ENCODE measurements around the gene MEIOB. TPM values are rescaled to one million over a fixed set of nuclear protein-coding genes. Genes with fewer than 3 reads are reported as not detected.
"Not testable (repeated sequence)": the region's sequence is repeated elsewhere in the genome, so short reads cannot be mapped to it uniquely, and the experiment has no call there.

Gene MEIOB
- total RNA-seq, 2 experiments from 2014 or later: not detected

- CTCF ChIA-PET: no interaction called here
- H3K36me3 Mint-ChIP-seq (ENCODE audit: low read depth): no peaks in the 10 kb centered on the region
- H3K4me1 Mint-ChIP-seq (ENCODE audit: low read depth): no peaks in the 10 kb centered on the region
- no peak for DNase-seq
- peaks cover 4% of the 10 kb centered on the region for H3K27me3 Mint-ChIP-seq (ENCODE audit: low read depth)
- no peak overlapping the region for H3K27ac Mint-ChIP-seq
- POLR2A ChIA-PET: no interaction called here
- ATAC-seq: no peak
- H3K4me3 Mint-ChIP-seq: no peak overlapping the region
- no peaks in the 10 kb centered on the region for H3K9me3 Mint-ChIP-seq (ENCODE audit: insufficient read depth)
Observed at GRCh38 chr16:1884155-1884760, 12.3 kb upstream of the MEIOB start.

DNA sequence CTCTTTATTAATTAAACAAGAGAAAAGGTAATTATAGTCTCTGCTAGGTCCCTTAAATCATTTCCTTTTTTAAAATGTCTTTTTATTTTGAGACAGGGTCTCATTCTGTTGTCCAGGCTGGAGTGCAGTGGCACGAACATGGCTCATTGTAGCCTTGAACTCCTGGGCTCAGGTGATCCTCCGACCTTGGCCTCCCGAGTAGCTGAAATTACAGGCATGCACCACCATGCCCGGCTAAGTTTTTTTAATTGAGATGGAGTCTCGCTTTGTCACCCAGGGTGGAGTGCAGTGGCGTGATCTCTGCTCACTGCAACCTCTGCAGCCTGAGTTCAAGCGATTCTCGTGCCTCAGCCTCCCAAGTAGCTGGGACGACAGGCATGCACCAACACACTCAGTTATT, 9.2 kb upstream of the MEIOB start:
- not testable (repeated sequence) for H3K27ac Mint-ChIP-seq

DNA sequence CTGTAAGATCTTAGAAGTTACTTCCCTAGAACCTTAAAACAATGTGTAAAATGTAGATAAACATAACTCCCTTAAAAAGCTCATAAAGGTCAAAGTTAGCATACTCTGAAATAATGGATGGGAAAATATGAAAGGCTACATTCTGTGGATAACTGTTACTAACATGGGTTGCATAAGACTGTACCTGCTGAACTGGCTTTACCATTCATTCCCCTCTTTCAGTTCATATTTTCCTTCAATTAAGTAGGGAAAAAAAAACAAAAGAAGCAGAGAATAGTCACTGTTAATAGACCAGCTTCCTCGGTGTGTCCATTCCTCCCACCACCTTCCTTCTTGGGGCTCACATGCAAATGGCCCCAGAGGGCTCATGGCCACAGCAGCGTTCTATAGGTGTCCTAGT, 7.5 kb upstream of the MEIOB start:
- H3K4me3 Mint-ChIP-seq: no peak overlapping the region
- CTCF ChIA-PET: no interaction called here
- H3K27me3 Mint-ChIP-seq (ENCODE audit: low read depth): peaks cover 16% of the 10 kb centered on the region
- POLR2A ChIA-PET: interaction anchor here (0.7 kb wide), 1 partner anchor 277 kb away, joined by 3 read pairs; no protein-coding TSS in a partner anchor
- no peaks in the 10 kb centered on the region for H3K4me1 Mint-ChIP-seq (ENCODE audit: low read depth)
- no peak for DNase-seq
- H3K36me3 Mint-ChIP-seq (ENCODE audit: low read depth): no peaks in the 10 kb centered on the region
- ATAC-seq: no peak
- no peaks in the 10 kb centered on the region for H3K9me3 Mint-ChIP-seq (ENCODE audit: insufficient read depth)
- no peak overlapping the region for H3K27ac Mint-ChIP-seq

More for the DNA sequence above, 9.2 kb upstream of the MEIOB start:
- POLR2A ChIA-PET; DNase-seq; H3K4me3 Mint-ChIP-seq; H3K36me3 Mint-ChIP-seq (ENCODE audit: low read depth); H3K9me3 Mint-ChIP-seq (ENCODE audit: insufficient read depth); CTCF ChIA-PET; ATAC-seq; H3K4me1 Mint-ChIP-seq (ENCODE audit: low read depth): not testable (repeated sequence)
- peaks cover 10% of the 10 kb centered on the region for H3K27me3 Mint-ChIP-seq (ENCODE audit: low read depth)

- POLR2A ChIA-PET: interaction anchor here (0.6 kb wide), 1 partner anchor 32 kb away, joined by 3 read pairs; no protein-coding TSS in a partner anchor
- no peak overlapping the region for H3K4me3 Mint-ChIP-seq
Observed at GRCh38 chr16:1878256-1878655, 6.3 kb upstream of the MEIOB start.

GRCh38 chr16:1877804-1878203, 5.8 kb upstream of the MEIOB start:
- CTCF ChIA-PET: interaction anchor here (1.2 kb wide), 1 partner anchor 15 kb away, joined by 4 read pairs; no protein-coding TSS in a partner anchor
- Mint-ChIP-seq H3K4me3 (no peak overlapping the region), H3K27me3 (ENCODE audit: low read depth) (peaks cover 13% of the 10 kb centered on the region), H3K9me3 (ENCODE audit: insufficient read depth) (no peaks in the 10 kb centered on the region), H3K27ac (no peak overlapping the region), H3K36me3 (ENCODE audit: low read depth) (no peaks in the 10 kb centered on the region), H3K4me1 (ENCODE audit: low read depth) (no peaks in the 10 kb centered on the region)
- DNase-seq (no peak), ATAC-seq (no peak)
- POLR2A ChIA-PET: interaction anchor here (0.6 kb wide), 1 partner anchor 32 kb away, joined by 3 read pairs; no protein-coding TSS in a partner anchor

More at GRCh38 chr16:1878256-1878655, 6.3 kb upstream of the MEIOB start:
- DNase-seq (no peak), ATAC-seq (no peak)
- H3K27me3 Mint-ChIP-seq (ENCODE audit: low read depth): peaks cover 13% of the 10 kb centered on the region
- no peak overlapping the region for H3K27ac Mint-ChIP-seq
- no peaks in the 10 kb centered on the region for H3K9me3 Mint-ChIP-seq (ENCODE audit: insufficient read depth)
- CTCF ChIA-PET: interaction anchor here (1.2 kb wide), 1 partner anchor 15 kb away, joined by 4 read pairs; no protein-coding TSS in a partner anchor
- no peaks in the 10 kb centered on the region for H3K36me3 Mint-ChIP-seq (ENCODE audit: low read depth)
- H3K4me1 Mint-ChIP-seq (ENCODE audit: low read depth): no peaks in the 10 kb centered on the region

- no peak overlapping the region for H3K4me3 Mint-ChIP-seq
- no peaks in the 10 kb centered on the region for H3K4me1 Mint-ChIP-seq (ENCODE audit: low read depth)
- no peaks in the 10 kb centered on the region for H3K9me3 Mint-ChIP-seq (ENCODE audit: insufficient read depth)
- no peak for DNase-seq
- peaks cover 19% of the 10 kb centered on the region for H3K27me3 Mint-ChIP-seq (ENCODE audit: low read depth)
- no peak for ATAC-seq
- ChIA-PET POLR2A (no interaction called here), CTCF (interaction anchor here (1.2 kb wide), 1 partner anchor 18 kb away, joined by 3 read pairs; no protein-coding TSS in a partner anchor)
- no peaks in the 10 kb centered on the region for H3K36me3 Mint-ChIP-seq (ENCODE audit: low read depth)
- no peak overlapping the region for H3K27ac Mint-ChIP-seq
Observed at GRCh38 chr16:1877089-1877488, 5.1 kb upstream of the MEIOB start.

GRCh38 chr16:1876468-1876867, 4.5 kb upstream of the MEIOB start:
- ATAC-seq (no peak), DNase-seq (no peak)
- H3K4me3 Mint-ChIP-seq: no peak overlapping the region
- peaks cover 19% of the 10 kb centered on the region for H3K27me3 Mint-ChIP-seq (ENCODE audit: low read depth)
- H3K27ac Mint-ChIP-seq: no peak overlapping the region
- CTCF ChIA-PET: interaction anchor here (1.2 kb wide), 1 partner anchor 17 kb away, joined by 3 read pairs; no protein-coding TSS in a partner anchor
- H3K4me1 Mint-ChIP-seq (ENCODE audit: low read depth): no peaks in the 10 kb centered on the region
- H3K9me3 Mint-ChIP-seq (ENCODE audit: insufficient read depth): no peaks in the 10 kb centered on the region
- POLR2A ChIA-PET: no interaction called here
- no peaks in the 10 kb centered on the region for H3K36me3 Mint-ChIP-seq (ENCODE audit: low read depth)

DNA sequence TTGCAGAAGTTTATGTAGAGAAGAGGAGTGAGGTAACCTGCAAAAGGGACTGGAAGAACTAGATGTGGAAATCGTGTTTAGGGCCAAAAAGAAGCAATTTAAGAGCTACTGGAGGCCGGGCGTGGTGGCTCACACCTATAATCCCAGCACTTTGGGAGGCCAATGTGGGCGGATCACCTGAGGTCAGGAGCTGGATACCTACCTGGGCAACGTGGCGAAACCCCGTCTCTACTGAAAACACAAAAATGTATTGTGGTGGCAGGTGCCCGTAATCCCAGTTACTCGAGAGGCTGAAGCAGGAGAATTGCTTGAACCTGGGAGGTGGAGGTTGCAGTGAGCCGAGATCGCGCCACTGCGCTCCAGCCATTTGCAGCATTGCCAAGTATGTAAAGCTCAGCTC, 4.1 kb upstream of the MEIOB start:
- H3K27ac Mint-ChIP-seq: not testable (repeated sequence)

GRCh38 chr16:1874854-1875253, 2.9 kb upstream of the MEIOB start:
- ChIA-PET POLR2A (interaction anchor here (1.0 kb wide), 1 partner anchor 27 kb away, joined by 3 read pairs; no protein-coding TSS in a partner anchor), CTCF (interaction anchor here (1.2 kb wide), 1 partner anchor 56 kb away, joined by 3 read pairs; no protein-coding TSS in a partner anchor)
- DNase-seq: no peak
- Mint-ChIP-seq H3K27ac (no peak overlapping the region), H3K4me3 (no peak overlapping the region), H3K27me3 (ENCODE audit: low read depth) (peaks cover 19% of the 10 kb centered on the region), H3K9me3 (ENCODE audit: insufficient read depth) (no peaks in the 10 kb centered on the region), H3K4me1 (ENCODE audit: low read depth) (no peaks in the 10 kb centered on the region), H3K36me3 (ENCODE audit: low read depth) (no peaks in the 10 kb centered on the region)
- no peak for ATAC-seq

More for the DNA sequence above, 4.1 kb upstream of the MEIOB start:
- H3K4me1 Mint-ChIP-seq (ENCODE audit: low read depth); H3K9me3 Mint-ChIP-seq (ENCODE audit: insufficient read depth); DNase-seq; H3K36me3 Mint-ChIP-seq (ENCODE audit: low read depth); POLR2A ChIA-PET; H3K4me3 Mint-ChIP-seq; ATAC-seq: not testable (repeated sequence)
- peaks cover 19% of the 10 kb centered on the region for H3K27me3 Mint-ChIP-seq (ENCODE audit: low read depth)
- CTCF ChIA-PET: interaction anchor here (1.2 kb wide), 1 partner anchor 17 kb away, joined by 3 read pairs; no protein-coding TSS in a partner anchor

- ATAC-seq (no peak), DNase-seq (no peak)
- Mint-ChIP-seq H3K27me3 (ENCODE audit: low read depth) (peaks cover 13% of the 10 kb centered on the region), H3K27ac (no peak overlapping the region), H3K36me3 (ENCODE audit: low read depth) (no peaks in the 10 kb centered on the region), H3K9me3 (ENCODE audit: insufficient read depth) (no peaks in the 10 kb centered on the region), H3K4me3 (no peak overlapping the region), H3K4me1 (ENCODE audit: low read depth) (no peaks in the 10 kb centered on the region)
- POLR2A ChIA-PET: no interaction called here
- CTCF ChIA-PET: interaction anchor here (1.4 to 1.6 kb wide), 2 partner anchors 10 to 59 kb away, joined by 4 read pairs; no protein-coding TSS in a partner anchor
Observed at GRCh38 chr16:1870365-1871082, 1.4 kb downstream of the MEIOB start.

DNA sequence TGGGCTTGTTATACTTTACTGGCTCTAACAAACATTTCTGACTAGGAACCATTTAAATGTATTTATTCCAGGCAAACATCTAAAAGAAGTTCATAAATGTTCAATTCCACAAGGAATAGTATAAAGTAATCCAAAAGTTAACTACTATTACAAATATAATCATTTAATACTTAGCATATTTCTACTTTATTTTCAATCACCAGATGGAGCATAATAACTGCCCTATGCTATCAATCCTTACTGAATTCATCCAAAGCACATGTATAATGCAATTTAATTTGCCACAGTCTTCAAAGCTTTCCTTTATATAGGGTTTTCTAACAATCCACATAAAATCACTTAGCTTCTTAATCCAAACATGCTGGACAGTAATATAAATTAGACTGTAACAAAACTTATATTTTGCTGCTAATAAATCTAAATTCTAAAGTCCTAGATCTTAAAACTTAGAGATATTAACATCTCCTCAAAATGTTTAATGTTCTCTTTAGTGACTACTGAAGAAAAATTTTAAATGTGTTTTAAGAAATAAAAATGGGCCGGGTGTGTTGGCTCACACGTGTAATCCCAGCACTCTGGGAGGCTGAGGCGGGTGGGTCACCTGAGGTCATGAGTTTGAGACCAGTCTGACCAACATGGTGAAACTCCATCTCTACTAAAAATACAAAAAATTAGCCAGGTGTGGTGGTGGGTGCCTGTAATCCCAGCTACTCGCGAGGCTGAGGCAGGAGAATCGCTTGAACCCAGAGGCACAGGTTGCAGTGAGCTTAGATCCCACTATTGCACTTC, 5.9 kb downstream of the MEIOB start:
- POLR2A ChIA-PET: no interaction called here
- Mint-ChIP-seq H3K36me3 (ENCODE audit: low read depth) (no peaks in the 10 kb centered on the region), H3K4me3 (no peak overlapping the region), H3K4me1 (ENCODE audit: low read depth) (no peaks in the 10 kb centered on the region), H3K27ac (no peak overlapping the region), H3K27me3 (ENCODE audit: low read depth) (peaks cover 7% of the 10 kb centered on the region), H3K9me3 (ENCODE audit: insufficient read depth) (no peaks in the 10 kb centered on the region)
- ATAC-seq (no peak), DNase-seq (no peak)
- CTCF ChIA-PET: interaction anchor here (0.6 to 1.1 kb wide), 3 partner anchors 18 to 143 kb away, joined by 3 to 5 read pairs (median 3); no protein-coding TSS in a partner anchor
